Esophagus mucosa (tissue), 1 donor: ENCODE results near the gene ABCB8. TPM values are rescaled to one million over a fixed set of nuclear protein-coding genes. Genes with fewer than 3 reads are reported as not detected.

Experiments used
- ATAC-seq: fragments of 200-7000 bp; cut with Tn5 transposase; one replicate; pipeline ENCODE4 v1.9.1; 2020
- total RNA-seq: library from RNA; stranded (reverse); gene quantifications from one replicate; pipeline ENCODE4 v1.2.4, GENCODE V29; 2023
- donor health status: DM: yes; HTN: yes; CAD: no.

Gene ABCB8
- total RNA-seq, 1 donor from 2014 or later = 25.1 TPM

- ATAC-seq = no peak
Observed at GRCh38 chr7:151058781-151059366, 30.6 kb downstream of the ABCB8 start.

GRCh38 chr7:151059367-151060112 is 31.3 kb downstream of the ABCB8 start, which contains the start of gene SLC4A2:
SLC4A2 (plus strand) TSS chr7:151059589; CDS start chr7:151061988, 2,399 bp downstream.
- peak; percentile 47 for ATAC-seq

- no peak for ATAC-seq
Observed at GRCh38 chr7:151060113-151060415, 31.8 kb downstream of the ABCB8 start.

- no peak for ATAC-seq
Observed at GRCh38 chr7:151060416-151061212, 32.4 kb downstream of the ABCB8 start.

- no peak for ATAC-seq
Observed at GRCh38 chr7:151061213-151062110, 33.2 kb downstream of the ABCB8 start.

- ATAC-seq = no peak
Observed at GRCh38 chr7:151062111-151062398, 33.8 kb downstream of the ABCB8 start.

DNA sequence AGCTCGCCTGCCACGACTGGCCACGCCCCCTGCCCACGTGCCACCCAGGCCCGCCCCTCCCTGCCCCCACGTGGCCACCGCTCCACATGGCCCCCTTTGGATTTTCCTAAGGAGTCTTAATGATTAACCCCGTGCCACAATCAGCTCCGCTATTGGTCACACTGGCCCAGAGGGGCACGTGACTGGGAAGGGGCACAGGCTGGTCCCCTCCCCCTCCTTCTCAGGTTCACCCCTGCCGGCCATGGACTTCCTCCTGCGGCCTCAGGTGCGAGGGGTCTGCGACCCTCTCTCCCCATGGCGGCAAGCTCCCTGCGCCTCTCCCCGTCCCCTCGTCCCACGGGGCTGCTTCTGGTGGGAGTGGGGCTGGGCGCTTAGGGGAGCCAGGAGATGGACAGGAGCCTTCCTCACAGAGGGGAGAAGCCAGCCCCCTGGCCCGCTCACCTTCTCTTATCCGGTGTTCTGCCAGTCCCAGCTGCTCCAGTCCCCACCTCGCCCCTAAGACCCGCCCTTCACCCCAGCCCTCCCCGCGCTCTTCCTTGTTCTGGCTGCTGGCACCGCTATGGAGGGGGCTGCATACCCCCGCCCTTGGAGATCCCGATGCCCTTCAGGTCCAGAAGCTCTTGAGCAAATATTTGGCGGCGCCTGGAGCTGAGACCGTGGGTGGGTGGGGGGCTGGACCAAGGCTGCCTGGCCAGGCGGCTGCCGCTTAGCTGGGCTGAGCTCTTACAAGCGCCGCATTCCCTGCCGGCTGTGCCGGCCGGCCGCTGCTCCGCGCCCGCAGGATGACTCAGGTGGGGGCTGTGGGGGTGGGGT is 34.4 kb downstream of the ABCB8 start:
- ATAC-seq = no peak

GRCh38 chr7:151063212-151063561 is 34.9 kb downstream of the ABCB8 start:
- peak; percentile 5 for ATAC-seq

GRCh38 chr7:151064454-151064853 is 36.2 kb downstream of the ABCB8 start:
- ATAC-seq = no peak

GRCh38 chr7:151064993-151065392 is 36.7 kb downstream of the ABCB8 start:
- no peak for ATAC-seq

GRCh38 chr7:151065516-151065915 is 37.3 kb downstream of the ABCB8 start:
- no peak for ATAC-seq

DNA sequence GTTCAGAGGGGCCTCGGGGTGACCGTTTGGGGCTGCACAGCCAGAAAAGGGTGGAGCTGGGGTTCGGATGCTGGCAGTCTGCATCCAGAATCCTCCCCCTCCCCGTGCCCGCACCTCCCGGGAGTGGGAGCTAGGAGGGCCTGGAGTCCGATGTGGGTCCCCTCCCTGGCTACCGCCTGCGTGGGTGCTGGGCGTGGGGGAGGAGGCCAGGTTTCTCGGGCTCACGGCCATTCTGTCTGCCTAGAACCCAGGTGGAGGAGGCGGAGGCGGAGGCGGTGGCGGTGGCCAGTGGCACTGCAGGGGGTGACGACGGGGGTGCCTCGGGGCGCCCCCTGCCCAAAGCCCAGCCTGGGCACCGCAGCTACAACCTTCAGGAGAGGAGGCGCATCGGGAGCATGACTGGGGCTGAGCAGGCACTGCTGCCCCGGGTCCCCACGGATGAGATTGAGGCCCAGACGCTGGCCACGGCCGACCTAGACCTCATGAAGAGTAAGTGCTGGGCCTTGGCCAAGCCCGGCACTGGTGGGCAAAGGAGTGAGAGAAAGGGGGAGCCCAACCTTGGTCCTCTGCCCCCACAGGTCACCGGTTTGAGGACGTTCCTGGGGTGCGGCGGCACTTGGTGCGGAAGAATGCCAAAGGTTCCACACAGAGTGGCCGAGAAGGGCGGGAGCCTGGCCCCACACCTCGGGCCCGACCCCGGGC is 38.2 kb downstream of the ABCB8 start:
- ATAC-seq = no peak

- ATAC-seq = no peak
Observed at GRCh38 chr7:151068069-151068773, 40.0 kb downstream of the ABCB8 start.

GRCh38 chr7:151069841-151070573 is 41.8 kb downstream of the ABCB8 start:
- ATAC-seq = peak; percentile 10

GRCh38 chr7:151070574-151070960 is 42.3 kb downstream of the ABCB8 start:
- ATAC-seq = no peak

DNA sequence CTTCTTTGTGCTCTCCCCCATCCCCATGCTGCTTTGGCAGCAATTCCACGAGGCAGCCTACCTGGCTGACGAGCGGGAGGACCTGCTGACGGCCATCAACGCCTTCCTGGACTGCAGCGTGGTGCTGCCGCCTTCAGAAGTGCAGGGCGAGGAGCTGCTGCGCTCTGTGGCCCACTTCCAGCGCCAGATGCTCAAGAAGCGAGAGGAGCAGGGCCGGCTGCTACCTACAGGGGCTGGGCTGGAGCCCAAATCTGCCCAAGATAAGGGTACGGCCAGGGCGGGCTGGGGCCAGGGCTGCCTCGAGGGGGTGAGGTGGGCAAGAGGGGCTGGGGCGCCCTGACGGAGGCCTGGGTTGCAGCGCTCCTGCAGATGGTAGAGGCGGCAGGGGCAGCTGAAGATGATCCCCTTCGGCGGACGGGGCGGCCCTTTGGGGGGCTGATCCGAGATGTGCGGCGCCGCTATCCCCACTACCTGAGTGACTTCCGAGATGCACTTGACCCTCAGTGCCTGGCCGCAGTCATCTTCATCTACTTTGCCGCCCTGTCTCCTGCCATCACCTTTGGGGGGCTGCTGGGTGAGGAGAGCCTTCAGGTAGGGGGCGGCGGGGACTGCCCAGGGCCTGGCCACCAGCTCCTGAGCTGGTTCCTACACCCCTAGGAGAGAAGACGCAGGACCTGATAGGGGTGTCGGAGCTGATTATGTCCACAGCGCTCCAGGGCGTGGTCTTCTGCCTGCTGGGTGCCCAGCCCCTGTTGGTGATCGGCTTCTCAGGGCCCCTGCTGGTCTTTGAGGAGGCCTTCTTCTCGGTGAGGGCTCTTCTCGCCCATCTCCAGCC is 43.0 kb downstream of the ABCB8 start:
- ATAC-seq = no peak

GRCh38 chr7:151073990-151074389 is 45.7 kb downstream of the ABCB8 start:
- ATAC-seq = no peak

GRCh38 chr7:151074817-151075661 is 46.8 kb downstream of the ABCB8 start:
- ATAC-seq = no peak
